Measurements from ENCODE around the gene ITGA4.
A peak's percentile ranks its signal among the peaks of the same experiment; 100 is the strongest.

The ITGA4 gene

GRCh38 chr2:181500201-181500600, 43.0 kb downstream of the ITGA4 start:
- peaks cover 6% of the 10 kb centered on the region for H3K4me1 Mint-ChIP-seq (ENCODE audit: low read depth)
- no peaks in the 10 kb centered on the region for H3K9me3 Mint-ChIP-seq
- peaks cover 54% of the 10 kb centered on the region for H3K36me3 Mint-ChIP-seq (ENCODE audit: low read depth)
- no peak overlapping the region for H3K4me3 Mint-ChIP-seq
- DNase-seq (ENCODE audit: low spot score), result no peak
- no peaks in the 10 kb centered on the region for H3K27me3 Mint-ChIP-seq (ENCODE audit: low read depth)
- no peak overlapping the region for H3K27ac Mint-ChIP-seq

GRCh38 chr2:181515719-181516118, 58.5 kb downstream of the ITGA4 start:
- H3K9me3 Mint-ChIP-seq, result no peaks in the 10 kb centered on the region
- H3K4me1 Mint-ChIP-seq (ENCODE audit: low read depth), result peaks cover 31% of the 10 kb centered on the region
- no peak for DNase-seq (ENCODE audit: low spot score)
- H3K27ac Mint-ChIP-seq, result no peak overlapping the region
- no peak overlapping the region for H3K4me3 Mint-ChIP-seq
- no peaks in the 10 kb centered on the region for H3K27me3 Mint-ChIP-seq (ENCODE audit: low read depth)
- H3K36me3 Mint-ChIP-seq (ENCODE audit: low read depth), result peaks cover 84% of the 10 kb centered on the region

- Mint-ChIP-seq H3K4me3 (no peak overlapping the region), H3K4me1 (ENCODE audit: low read depth) (peaks cover 31% of the 10 kb centered on the region), H3K27ac (peak overlapping the region; percentile 23), H3K36me3 (ENCODE audit: low read depth) (peaks cover 79% of the 10 kb centered on the region), H3K9me3 (no peaks in the 10 kb centered on the region), H3K27me3 (ENCODE audit: low read depth) (no peaks in the 10 kb centered on the region)
- no peak for DNase-seq (ENCODE audit: low spot score)
Observed at GRCh38 chr2:181516992-181517391, 59.8 kb downstream of the ITGA4 start.

GRCh38 chr2:181517685-181518301, 60.6 kb downstream of the ITGA4 start:
- Mint-ChIP-seq H3K36me3 (ENCODE audit: low read depth) (peaks cover 77% of the 10 kb centered on the region), H3K9me3 (no peaks in the 10 kb centered on the region), H3K27me3 (ENCODE audit: low read depth) (no peaks in the 10 kb centered on the region), H3K4me1 (ENCODE audit: low read depth) (peaks cover 25% of the 10 kb centered on the region), H3K27ac (peak overlapping the region; percentile 51), H3K4me3 (no peak overlapping the region)
- DNase-seq (ENCODE audit: low spot score), result no peak

- Mint-ChIP-seq H3K27ac (peak overlapping the region; percentile 39), H3K4me3 (no peak overlapping the region), H3K4me1 (ENCODE audit: low read depth) (peaks cover 22% of the 10 kb centered on the region), H3K9me3 (no peaks in the 10 kb centered on the region), H3K36me3 (ENCODE audit: low read depth) (peaks cover 66% of the 10 kb centered on the region), H3K27me3 (ENCODE audit: low read depth) (no peaks in the 10 kb centered on the region)
- no peak for DNase-seq (ENCODE audit: low spot score)
Observed at GRCh38 chr2:181520253-181520652, 63.1 kb downstream of the ITGA4 start.

GRCh38 chr2:181523756-181524155, 66.6 kb downstream of the ITGA4 start:
- Mint-ChIP-seq H3K27me3 (ENCODE audit: low read depth) (no peaks in the 10 kb centered on the region), H3K9me3 (no peaks in the 10 kb centered on the region), H3K27ac (no peak overlapping the region), H3K4me1 (ENCODE audit: low read depth) (peaks cover 5% of the 10 kb centered on the region), H3K36me3 (ENCODE audit: low read depth) (peaks cover 66% of the 10 kb centered on the region), H3K4me3 (no peak overlapping the region)
- no peak for DNase-seq (ENCODE audit: low spot score)

GRCh38 chr2:181526014-181526413, 68.8 kb downstream of the ITGA4 start:
- no peak for DNase-seq (ENCODE audit: low spot score)
- Mint-ChIP-seq H3K27ac (no peak overlapping the region), H3K4me3 (no peak overlapping the region), H3K4me1 (ENCODE audit: low read depth) (peaks cover 5% of the 10 kb centered on the region), H3K9me3 (no peaks in the 10 kb centered on the region), H3K27me3 (ENCODE audit: low read depth) (no peaks in the 10 kb centered on the region), H3K36me3 (ENCODE audit: low read depth) (peaks cover 64% of the 10 kb centered on the region)

GRCh38 chr2:181527058-181527457, 69.9 kb downstream of the ITGA4 start:
- H3K9me3 Mint-ChIP-seq, result no peaks in the 10 kb centered on the region
- no peak for DNase-seq (ENCODE audit: low spot score)
- no peaks in the 10 kb centered on the region for H3K27me3 Mint-ChIP-seq (ENCODE audit: low read depth)
- H3K4me3 Mint-ChIP-seq, result no peak overlapping the region
- H3K36me3 Mint-ChIP-seq (ENCODE audit: low read depth), result peaks cover 65% of the 10 kb centered on the region
- peaks cover 5% of the 10 kb centered on the region for H3K4me1 Mint-ChIP-seq (ENCODE audit: low read depth)
- H3K27ac Mint-ChIP-seq, result no peak overlapping the region

- peaks cover 5% of the 10 kb centered on the region for H3K4me1 Mint-ChIP-seq (ENCODE audit: low read depth)
- H3K27me3 Mint-ChIP-seq (ENCODE audit: low read depth), result no peaks in the 10 kb centered on the region
- no peak overlapping the region for H3K27ac Mint-ChIP-seq
- H3K9me3 Mint-ChIP-seq, result no peaks in the 10 kb centered on the region
- peaks cover 68% of the 10 kb centered on the region for H3K36me3 Mint-ChIP-seq (ENCODE audit: low read depth)
- no peak overlapping the region for H3K4me3 Mint-ChIP-seq
- DNase-seq (ENCODE audit: low spot score), result no peak
Observed at GRCh38 chr2:181528441-181528840, 71.3 kb downstream of the ITGA4 start.

GRCh38 chr2:181536730-181537129, 79.5 kb downstream of the ITGA4 start:
- Mint-ChIP-seq H3K4me3 (no peak overlapping the region), H3K4me1 (ENCODE audit: low read depth) (peaks cover 2% of the 10 kb centered on the region), H3K27me3 (ENCODE audit: low read depth) (no peaks in the 10 kb centered on the region), H3K36me3 (ENCODE audit: low read depth) (peaks cover 87% of the 10 kb centered on the region), H3K27ac (no peak overlapping the region), H3K9me3 (no peaks in the 10 kb centered on the region)
- DNase-seq (ENCODE audit: low spot score), result no peak

GRCh38 chr2:181540421-181540820, 83.2 kb downstream of the ITGA4 start:
- DNase-seq (ENCODE audit: low spot score), result no peak
- no peaks in the 10 kb centered on the region for H3K9me3 Mint-ChIP-seq
- H3K4me3 Mint-ChIP-seq, result no peak overlapping the region
- no peak overlapping the region for H3K27ac Mint-ChIP-seq
- peaks cover 57% of the 10 kb centered on the region for H3K36me3 Mint-ChIP-seq (ENCODE audit: low read depth)
- H3K27me3 Mint-ChIP-seq (ENCODE audit: low read depth), result no peaks in the 10 kb centered on the region
- peaks cover 3% of the 10 kb centered on the region for H3K4me1 Mint-ChIP-seq (ENCODE audit: low read depth)

GRCh38 chr2:181542170-181542569, 85.0 kb downstream of the ITGA4 start:
- H3K27me3 Mint-ChIP-seq (ENCODE audit: low read depth), result no peaks in the 10 kb centered on the region
- peaks cover 56% of the 10 kb centered on the region for H3K36me3 Mint-ChIP-seq (ENCODE audit: low read depth)
- no peak for DNase-seq (ENCODE audit: low spot score)
- no peaks in the 10 kb centered on the region for H3K9me3 Mint-ChIP-seq
- peaks cover 10% of the 10 kb centered on the region for H3K4me1 Mint-ChIP-seq (ENCODE audit: low read depth)
- no peak overlapping the region for H3K27ac Mint-ChIP-seq
- H3K4me3 Mint-ChIP-seq, result no peak overlapping the region

GRCh38 chr2:181546086-181546485, 88.9 kb downstream of the ITGA4 start:
- H3K27me3 Mint-ChIP-seq (ENCODE audit: low read depth), result no peaks in the 10 kb centered on the region
- H3K36me3 Mint-ChIP-seq (ENCODE audit: low read depth), result peaks cover 37% of the 10 kb centered on the region
- peaks cover 8% of the 10 kb centered on the region for H3K4me1 Mint-ChIP-seq (ENCODE audit: low read depth)
- no peaks in the 10 kb centered on the region for H3K9me3 Mint-ChIP-seq
- H3K27ac Mint-ChIP-seq, result no peak overlapping the region
- no peak overlapping the region for H3K4me3 Mint-ChIP-seq
- no peak for DNase-seq (ENCODE audit: low spot score)

- Mint-ChIP-seq H3K27me3 (ENCODE audit: low read depth) (no peaks in the 10 kb centered on the region), H3K36me3 (ENCODE audit: low read depth) (peaks cover 28% of the 10 kb centered on the region), H3K27ac (no peak overlapping the region), H3K9me3 (no peaks in the 10 kb centered on the region), H3K4me3 (no peak overlapping the region), H3K4me1 (ENCODE audit: low read depth) (no peaks in the 10 kb centered on the region)
- no peak for DNase-seq (ENCODE audit: low spot score)
Observed at GRCh38 chr2:181552808-181553207, 95.6 kb downstream of the ITGA4 start.

GRCh38 chr2:181553244-181553643, 96.1 kb downstream of the ITGA4 start:
- Mint-ChIP-seq H3K4me3 (no peak overlapping the region), H3K36me3 (ENCODE audit: low read depth) (peaks cover 26% of the 10 kb centered on the region), H3K27ac (no peak overlapping the region), H3K9me3 (no peaks in the 10 kb centered on the region), H3K27me3 (ENCODE audit: low read depth) (no peaks in the 10 kb centered on the region), H3K4me1 (ENCODE audit: low read depth) (no peaks in the 10 kb centered on the region)
- no peak for DNase-seq (ENCODE audit: low spot score)
